Muscle of back (tissue), 11 donors: Measurements from ENCODE around the gene GPR62. TPM values are rescaled to one million over a fixed set of nuclear protein-coding genes. Genes with fewer than 3 reads are reported as not detected.

Experiments
- DNase-seq, 3 donors: peaks; one replicate each; pipeline versions ENCODE4 v3.0.0 to v3.0.0-alpha.2; 2013
- polyA plus RNA-seq, 10 donors: library from polyadenylated mRNA; unstranded; fragments of 120-200 nt; gene quantifications; one replicate each; pipeline ENCODE4 v1.2.1, GENCODE V29; 2013; ENCODE audit not compliant: insufficient read length in 10 of 10

The GPR62 gene
- polyA plus RNA-seq, 10 donors = 0.20 to 0.52 (median 0.35) TPM

- DNase-seq = no peak
These were observed 1.7 kb upstream of the GPR62 start for GRCh38 chr3:51953445-51953844.

- no peak for DNase-seq
These were observed 1.1 kb upstream of the GPR62 start for GRCh38 chr3:51954105-51954504.

GRCh38 chr3:51954713-51955112 lies 468 bp upstream of the GPR62 start:
- DNase-seq = no peak

- DNase-seq = peak in 2 of 3 donors; percentile 63 to 83
These were observed 951 bp downstream of the GPR62 start for GRCh38 chr3:51955893-51956770.

- DNase-seq = no peak
These were observed 2.5 kb downstream of the GPR62 start for GRCh38 chr3:51957520-51958205.

- peak in 1 of 3 donors; percentile 3 for DNase-seq
These were observed 3.7 kb downstream of the GPR62 start for GRCh38 chr3:51958603-51959521.

GRCh38 chr3:51959651-51960050 lies 4.5 kb downstream of the GPR62 start:
- DNase-seq = peak in 1 of 3 donors; percentile 1

GRCh38 chr3:51960386-51960785 lies 5.2 kb downstream of the GPR62 start:
- DNase-seq = no peak

GRCh38 chr3:51961011-51961410 lies 5.8 kb downstream of the GPR62 start:
- DNase-seq = no peak

- DNase-seq = no peak
These were observed 6.7 kb downstream of the GPR62 start for GRCh38 chr3:51961602-51962569.

- peak in 1 of 3 donors; percentile 70 for DNase-seq
These were observed 7.8 kb downstream of the GPR62 start for GRCh38 chr3:51962854-51963530.

GRCh38 chr3:51963951-51964451 lies 8.8 kb downstream of the GPR62 start:
- peak in 2 of 3 donors; percentile 67 to 69 for DNase-seq

GRCh38 chr3:51964521-51964920 lies 9.3 kb downstream of the GPR62 start:
- DNase-seq = no peak

GRCh38 chr3:51966016-51966415 lies 10.8 kb downstream of the GPR62 start:
- DNase-seq = no peak

GRCh38 chr3:51966486-51966885 lies 11.3 kb downstream of the GPR62 start:
- no peak for DNase-seq

- peak in 1 of 3 donors; percentile 60 for DNase-seq
These were observed 11.8 kb downstream of the GPR62 start for GRCh38 chr3:51966922-51967383.

GRCh38 chr3:51967384-51968169 lies 12.4 kb downstream of the GPR62 start, which contains the start of gene PCBP4:
PCBP4 (minus strand) TSS chr3:51967454; CDS start chr3:51961240, 6,214 bp downstream.
- peak in 2 of 3 donors; percentile 75 to 88 for DNase-seq

- DNase-seq = no peak
These were observed 13.1 kb downstream of the GPR62 start for GRCh38 chr3:51968170-51968775.
